Vagina (tissue), 2 donors: ENCODE measurements around the gene PON1.

Experiments
- POLR2A ChIP-seq, 2 donors: fragments of 450-650 bp; IDR thresholded peaks; one replicate each; pipeline ENCODE4 v1.6.1; 2017; ENCODE audit warnings: antibody characterized with exemption in 2 of 2, mild to moderate bottlenecking in 2 of 2, moderate library complexity in 2 of 2
- POLR2AphosphoS5 ChIP-seq, 2 donors: sonication (generic); formaldehyde crosslinking; IDR thresholded peaks; one replicate each; pipeline ENCODE4 v1.9.0; 2017; ENCODE audit warnings: antibody characterized with exemption in 2 of 2, mild to moderate bottlenecking in 2 of 2, low read depth in 1 of 2; ENCODE audit not compliant: insufficient read depth in 1 of 2

- TF ChIP-seq POLR2AphosphoS5 (IDR thresholded peaks at IDR 0.05; ENCODE audit: insufficient read depth in 1 of 2, low read depth in 1 of 2), result no peak
- no peak for TF ChIP-seq POLR2A (IDR thresholded peaks at IDR 0.05)
Observed at GRCh38 chr7:95296456-95296855, 27.9 kb downstream of the PON1 start.
